Stimulated activated CD8-positive, alpha-beta memory T cell treated with anti-CD3 and anti-CD28 coated beads, Interleukin-4, amount 100 ng/mL, for 48 hours (primary cell): ENCODE data around the gene MILR1.
"Not testable (repeated sequence)": the region's sequence is repeated elsewhere in the genome, so short reads cannot be mapped to it uniquely, and the experiment has no call there.

Experiments used
- DNase-seq: peaks from one replicate; pipeline ENCODE4 v3.0.0-alpha.2; 2020

The MILR1 gene

DNA sequence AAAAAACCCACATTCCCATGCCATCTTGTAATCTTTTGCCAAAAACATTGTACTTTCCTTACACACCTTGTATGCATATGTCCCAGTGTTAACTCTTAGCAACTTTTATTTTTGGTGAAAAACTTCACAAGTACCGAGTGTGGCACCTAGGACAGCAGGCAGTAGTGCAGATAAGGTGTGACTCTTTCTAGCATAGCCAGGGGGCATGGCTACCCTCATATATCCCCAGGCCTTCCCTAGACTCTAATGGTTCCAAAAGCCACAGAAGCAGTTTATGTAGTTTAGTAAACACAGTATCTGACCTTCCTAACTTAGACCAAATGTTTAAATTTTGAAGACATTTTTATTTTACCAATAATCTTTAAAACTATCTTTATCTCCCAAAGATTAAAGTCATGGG lies 20.5 kb upstream of the MILR1 start:
- no peak for DNase-seq

DNA sequence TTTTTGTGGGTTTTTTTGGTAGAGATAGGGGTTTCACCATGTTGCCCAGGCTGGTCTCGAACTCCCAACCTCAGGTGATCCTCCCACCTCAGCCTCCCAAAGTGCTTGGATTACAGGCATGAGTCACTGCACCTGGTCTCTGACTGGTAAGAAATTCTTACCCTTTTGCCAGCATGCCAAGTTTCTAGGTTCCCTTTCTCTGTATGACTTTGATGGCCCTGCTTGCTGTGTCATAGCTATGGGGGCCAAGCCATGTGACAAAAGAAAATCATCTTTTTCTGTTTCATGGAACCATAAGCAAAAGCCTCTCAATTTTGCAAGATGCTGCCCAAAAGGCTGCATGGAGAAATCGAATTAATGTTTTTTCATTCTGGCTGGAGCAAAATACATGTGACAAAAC lies 18.9 kb upstream of the MILR1 start:
- DNase-seq: not testable (repeated sequence)

DNA sequence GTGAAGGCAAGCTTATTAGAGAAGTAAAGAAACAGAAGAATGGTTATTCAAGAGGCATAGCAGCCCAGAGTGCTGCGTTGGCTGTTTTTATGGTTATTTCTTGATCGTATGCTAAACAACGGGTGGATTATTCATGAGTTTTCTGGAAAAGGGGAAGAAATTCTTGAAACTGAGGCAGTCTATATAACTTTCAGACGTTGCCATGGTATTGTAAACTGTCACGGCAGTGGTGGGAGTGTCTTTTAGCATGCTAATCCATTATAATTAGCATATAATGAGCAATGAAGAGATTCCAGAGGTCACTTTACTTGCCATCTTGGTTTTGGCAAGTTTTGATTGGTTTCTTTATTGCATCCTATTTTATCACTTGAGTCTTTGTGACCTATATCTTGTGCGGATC lies 17.4 kb upstream of the MILR1 start:
- no peak for DNase-seq

GRCh38 chr17:64437944-64438525 lies 10.9 kb upstream of the MILR1 start:
- no peak for DNase-seq

DNA sequence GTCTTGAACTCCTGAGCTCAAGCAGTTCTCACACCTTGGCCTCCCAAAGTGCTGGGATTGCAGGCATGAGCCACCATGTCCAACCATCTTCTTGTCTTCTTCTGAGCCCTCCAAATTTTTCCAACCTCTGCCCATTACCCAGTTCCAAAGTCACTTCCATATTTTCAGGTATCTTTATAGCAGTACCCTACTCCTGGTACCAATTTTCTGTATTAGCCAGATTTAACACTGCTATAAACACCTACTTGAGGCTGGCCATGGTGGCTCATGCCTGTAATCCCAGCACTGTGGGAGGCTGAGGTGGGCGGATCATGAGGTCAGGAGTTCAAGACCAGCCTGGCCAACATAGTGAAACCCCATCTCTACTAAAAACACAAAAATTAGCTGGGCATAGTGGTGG lies 9.4 kb upstream of the MILR1 start:
- DNase-seq: not testable (repeated sequence)

- no peak for DNase-seq
Observed at GRCh38 chr17:64439956-64440355, 9.0 kb upstream of the MILR1 start.

DNA sequence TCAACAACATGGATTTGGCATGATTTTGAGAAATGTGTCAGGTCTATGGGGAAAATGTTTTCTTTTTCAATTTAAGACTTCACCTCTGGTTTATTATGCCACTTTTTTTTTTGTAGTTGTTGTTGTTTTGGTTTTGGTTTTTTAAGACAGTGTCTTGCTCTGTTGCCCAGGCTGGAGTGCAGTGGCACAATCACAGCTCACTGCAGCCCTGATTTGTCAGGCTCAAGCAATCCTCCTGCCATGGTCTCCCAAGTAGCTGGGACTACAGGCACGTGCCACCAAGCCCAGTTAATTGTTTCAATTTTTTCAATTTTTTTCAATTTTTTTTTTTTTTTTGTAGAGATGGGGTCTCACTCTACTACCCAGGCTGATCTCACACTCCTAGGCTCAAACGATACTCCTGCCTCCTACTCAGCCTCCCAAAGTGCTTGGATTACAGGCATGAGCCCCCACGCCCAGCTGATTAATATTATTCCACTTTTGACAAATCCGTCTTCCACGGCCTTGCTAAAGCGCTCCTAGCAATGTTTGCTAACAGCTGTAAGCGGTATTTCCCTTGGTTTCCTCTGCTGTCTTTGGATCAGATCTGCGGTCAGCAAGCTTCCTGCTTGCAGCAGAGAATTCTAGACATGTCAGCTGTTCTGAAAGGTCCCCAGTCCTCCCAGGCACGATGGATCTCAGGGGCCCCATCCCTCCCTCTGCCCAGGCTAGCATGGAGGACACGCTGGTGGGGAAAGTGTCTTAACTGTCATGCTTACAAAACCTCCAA lies 7.0 kb upstream of the MILR1 start:
- peak; percentile 35 for DNase-seq

GRCh38 chr17:64442541-64442971 lies 6.4 kb upstream of the MILR1 start:
- DNase-seq: no peak

GRCh38 chr17:64443086-64443760 lies 5.7 kb upstream of the MILR1 start:
- no peak for DNase-seq

GRCh38 chr17:64447526-64447925 lies 1.4 kb upstream of the MILR1 start:
- no peak for DNase-seq

DNA sequence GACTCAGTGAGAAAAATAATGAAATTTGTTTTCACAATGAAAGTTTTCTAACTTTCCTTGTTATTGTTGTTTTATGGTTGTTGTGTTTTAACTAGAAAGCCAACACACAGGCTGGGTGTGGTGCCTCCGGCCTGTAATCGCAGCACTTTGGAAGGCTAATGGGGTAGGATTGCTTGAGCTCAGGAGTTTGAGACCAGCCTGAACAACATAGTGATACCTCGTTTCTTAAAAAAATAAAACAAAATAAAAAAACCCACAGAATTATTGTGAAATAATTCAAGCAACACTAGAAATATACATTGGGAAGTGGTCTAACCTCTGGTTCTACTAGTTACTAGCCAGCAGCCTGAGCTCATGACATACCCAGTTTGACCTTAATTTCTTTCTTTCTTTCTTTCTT lies 630 bp downstream of the MILR1 start:
- DNase-seq: no peak

- no peak for DNase-seq
Observed at GRCh38 chr17:64455993-64456885, 7.3 kb downstream of the MILR1 start.

GRCh38 chr17:64457156-64457555 lies 8.2 kb downstream of the MILR1 start:
- no peak for DNase-seq

- no peak for DNase-seq
Observed at GRCh38 chr17:64458756-64459155, 9.8 kb downstream of the MILR1 start.

GRCh38 chr17:64459284-64459747 lies 10.4 kb downstream of the MILR1 start:
- DNase-seq: no peak

GRCh38 chr17:64459818-64460217 lies 10.9 kb downstream of the MILR1 start:
- DNase-seq: not testable (repeated sequence)

DNA sequence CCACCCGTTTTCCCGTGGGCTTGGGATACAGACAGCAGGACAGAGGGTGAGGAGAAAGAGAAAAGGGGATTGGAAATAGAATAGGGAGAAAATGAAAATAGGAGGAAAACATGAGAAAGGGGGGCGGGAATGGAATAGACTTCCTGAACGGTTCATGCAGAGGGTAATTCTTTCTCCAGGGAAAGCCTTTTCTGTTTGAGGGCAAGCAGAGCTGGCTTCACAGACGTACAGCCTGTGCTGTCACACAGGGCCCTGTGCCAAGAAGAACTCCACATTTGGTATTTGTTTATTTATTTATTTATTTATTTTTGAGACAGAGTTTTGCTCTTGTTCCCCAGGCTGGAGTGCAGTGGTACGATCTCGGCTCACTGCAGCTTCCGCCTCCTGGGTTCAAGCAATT lies 12.0 kb downstream of the MILR1 start:
- no peak for DNase-seq

DNA sequence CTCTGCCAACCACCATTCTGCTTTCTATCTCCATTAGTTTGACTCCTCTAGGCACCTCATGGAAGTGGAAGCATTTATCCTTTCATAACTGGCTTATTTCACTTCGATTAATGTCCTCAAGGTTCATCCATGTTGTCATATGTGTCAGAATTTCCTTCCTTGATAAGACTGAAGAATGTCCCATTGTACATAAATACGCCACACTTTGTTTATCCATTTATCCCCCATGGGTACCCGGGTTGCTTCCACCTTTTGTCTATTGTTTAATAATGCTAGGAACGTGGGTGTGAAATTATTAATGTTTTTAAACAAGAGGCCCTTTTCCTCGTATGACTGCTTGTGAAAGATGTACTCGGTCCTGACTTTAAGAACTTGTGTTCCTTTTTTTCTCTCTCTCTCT lies 12.9 kb downstream of the MILR1 start:
- no peak for DNase-seq

DNA sequence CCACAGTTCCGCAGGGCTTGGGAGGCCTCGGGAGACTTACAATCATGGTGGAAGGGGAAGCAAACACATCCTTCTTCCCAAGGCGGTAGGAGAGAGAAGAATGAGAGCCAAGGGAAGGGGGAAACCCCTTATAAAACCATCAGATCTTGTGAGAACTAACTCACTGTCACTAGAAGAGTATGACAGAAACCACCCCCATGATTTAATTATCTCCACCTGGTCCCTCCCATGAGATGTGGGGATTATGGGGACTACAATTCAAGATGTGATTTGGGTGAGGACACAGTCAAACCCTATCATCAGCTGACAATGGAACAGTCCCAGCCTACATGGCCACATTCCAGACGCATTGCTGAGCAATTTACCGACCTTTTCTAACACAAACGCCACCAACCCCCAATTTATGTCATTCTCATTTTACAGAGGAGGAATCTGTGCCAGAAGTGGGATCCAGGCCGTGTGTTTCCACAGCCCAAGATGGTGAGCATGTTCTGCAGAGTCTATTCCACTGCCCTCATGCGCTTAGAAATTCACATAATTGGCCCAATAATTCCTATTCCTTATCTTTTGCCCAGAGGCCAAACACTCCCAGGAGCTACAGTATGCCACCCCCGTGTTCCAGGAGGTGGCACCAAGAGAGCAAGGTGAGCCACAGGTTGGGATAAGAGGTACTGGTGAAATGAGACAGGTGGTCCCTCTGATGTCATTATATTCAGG lies 17.3 kb downstream of the MILR1 start:
- DNase-seq: no peak

DNA sequence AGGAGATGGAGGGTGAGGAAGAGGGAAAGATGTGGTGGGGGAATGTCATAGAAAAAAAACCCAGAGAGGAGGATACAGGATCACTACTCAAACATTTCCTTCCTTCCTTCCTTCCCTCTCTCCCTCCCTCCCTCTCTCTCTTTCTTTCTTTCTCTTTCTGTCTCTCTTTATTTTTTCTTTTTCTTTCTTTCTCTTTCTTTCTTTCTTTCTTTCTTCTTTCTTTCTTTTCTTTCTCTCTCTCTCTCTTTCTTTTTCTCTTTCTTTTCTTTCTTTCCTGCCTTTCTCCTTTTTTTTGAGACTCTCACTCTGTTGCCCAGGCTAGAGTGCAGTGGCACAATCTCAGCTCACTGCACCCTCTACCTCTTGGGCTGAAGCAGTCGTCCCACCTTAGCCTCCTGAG lies 17.9 kb downstream of the MILR1 start:
- not testable (repeated sequence) for DNase-seq

GRCh38 chr17:64470625-64471024 lies 21.7 kb downstream of the MILR1 start:
- DNase-seq: no peak

DNA sequence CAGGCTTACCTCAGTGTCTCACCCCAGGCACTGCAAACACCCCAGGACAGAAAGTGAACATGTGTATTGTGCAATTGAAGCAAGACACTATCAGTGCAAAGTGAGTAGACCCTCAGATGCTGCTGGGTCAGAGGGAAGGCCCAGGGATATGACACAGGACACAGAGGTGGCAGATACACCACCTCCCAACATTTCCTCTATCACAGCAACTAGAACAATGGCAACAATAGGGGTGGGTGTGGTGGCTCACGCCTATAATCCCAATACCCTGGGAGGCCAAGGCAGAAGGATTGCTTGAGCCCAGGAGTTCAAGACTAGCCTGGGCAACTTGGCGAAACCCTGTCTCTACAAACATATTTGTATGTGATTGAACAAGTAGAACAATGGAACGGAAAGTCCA lies 22.5 kb downstream of the MILR1 start:
- no peak for DNase-seq
